A549 (cell line): ENCODE results near the gene SPSB4. TPM values are rescaled to one million over a fixed set of nuclear protein-coding genes. Genes with fewer than 3 reads are reported as not detected.

Source experiments
- ATAC-seq, 2 experiments: fragments of 200-7000 bp in 1 of 2; fragments of >200 bp in 1 of 2; cut with Nextera tagmentation in 1 of 2; cut with Tn5 transposase in 1 of 2; 3 replicates each; pipeline versions ENCODE4 v1.8.0 to v1.9.1; 2018 to 2020; ENCODE audit warnings: mild to moderate bottlenecking in 1 of 2, moderate library complexity in 1 of 2
- CTCF ChIA-PET: fragments of 300-600 bp; sonication (Branson Sonifier 250); formaldehyde crosslinking; extraction: SDS; loops from one replicate; lab custom pipeline; 2021; ENCODE audit warnings: antibody characterized with exemption, inconsistent platforms; lab: Yijun Ruan, JAX
- POLR2A ChIA-PET: fragments of 350-600 bp; formaldehyde crosslinking; extraction: SDS; loops from one replicate; lab custom pipeline; 2021; ENCODE audit warnings: antibody characterized with exemption, inconsistent platforms; lab: Yijun Ruan, JAX
- DNase-seq, 2 experiments: peaks; one replicate each; pipeline versions ENCODE4 v3.0.0 to v3.0.0-alpha.2; 2011 to 2016; ENCODE audit warnings: low read depth in 1 of 2, low spot score in 1 of 2
- FAIRE-seq: peaks from 2 replicates; lab custom pipeline; 2011; peaks lifted over from hg19 to GRCh38; lab: Jason Lieb, UNC
- H3K27ac ChIP-seq, 2 experiments: fragments of >200 bp; sonication (Bioruptor Twin); formaldehyde crosslinking; 3 replicates each; pipeline ENCODE4 v1.5.1; 2016 to 2017
- H3K4me1 ChIP-seq: fragments of >200 bp; sonication (Bioruptor Twin); formaldehyde crosslinking; 3 replicates; pipeline ENCODE4 v1.6.1; 2016
- H3K4me2 ChIP-seq: fragments of >200 bp; sonication (Bioruptor Twin); formaldehyde crosslinking; 3 replicates; pipeline ENCODE4 v1.6.1; 2016
- H3K4me3 ChIP-seq: fragments of >200 bp; sonication (Bioruptor Twin); formaldehyde crosslinking; 3 replicates; pipeline ENCODE4 v1.5.1; 2016
- H3K9me3 ChIP-seq: fragments of >200 bp; sonication (Bioruptor Twin); formaldehyde crosslinking; 3 replicates; pipeline ENCODE4 v1.6.1; 2016
- CBX2 ChIP-seq: fragments of 200-600 bp; sonication (generic); IDR thresholded peaks from 2 replicates; pipeline ENCODE4 v1.6.1; 2016; ENCODE audit warnings: low read depth, mild to moderate bottlenecking, borderline replicate concordance
- CEBPB ChIP-seq, 2 experiments: fragments of >200 bp in 1 of 2; sonication (Bioruptor Twin) in 1 of 2; formaldehyde crosslinking in 1 of 2; IDR thresholded peaks; 2 replicates each; pipeline ENCODE4 v1.6.1; 2012 to 2016
- CHD4 ChIP-seq: fragments of 200-600 bp; sonication (generic); IDR thresholded peaks from 2 replicates; pipeline ENCODE4 v1.6.1; 2016; ENCODE audit warnings: antibody characterized with exemption, mild to moderate bottlenecking, borderline replicate concordance
- ESRRA ChIP-seq: fragments of 150-350 bp; IDR thresholded peaks from 2 replicates; pipeline ENCODE4 v1.6.1; 2014; ENCODE audit warnings: mild to moderate bottlenecking, low read length, borderline replicate concordance
- FOSB ChIP-seq: fragments of 250-450 bp; sonication (Bioruptor Pico); IDR thresholded peaks from 2 replicates; pipeline ENCODE4 v1.5.0; 2020; ENCODE audit warnings: mild to moderate bottlenecking, moderate library complexity
- FOSL2 ChIP-seq, 2 experiments: fragments of 450-650 bp in 1 of 2; fragments of >200 bp in 1 of 2; sonication (Bioruptor Twin) in 1 of 2; formaldehyde crosslinking; IDR thresholded peaks; 2 replicates each; pipeline versions ENCODE4 v1.5.0 to v1.6.1; 2016 to 2020; ENCODE audit warnings: mild to moderate bottlenecking in 1 of 2, moderate library complexity in 1 of 2
- HDAC2 ChIP-seq: fragments of 200-600 bp; sonication (generic); IDR thresholded peaks from 2 replicates; pipeline ENCODE4 v1.6.1; 2016
- HOXB5 ChIP-seq: fragments of 250-450 bp; sonication (Bioruptor Pico); IDR thresholded peaks from 2 replicates; pipeline ENCODE4 v1.5.0; 2020; ENCODE audit warnings: mild to moderate bottlenecking, moderate library complexity
- JUN ChIP-seq, 2 experiments: fragments of >200 bp; sonication (Bioruptor Twin); formaldehyde crosslinking; IDR thresholded peaks; 2 replicates in 1 of 2; 3 replicates in 1 of 2; pipeline ENCODE4 v1.6.1; 2016 to 2017
- JUNB ChIP-seq: fragments of >200 bp; sonication (Bioruptor Twin); formaldehyde crosslinking; IDR thresholded peaks from 2 replicates; pipeline ENCODE4 v1.6.1; 2016
- KDM5A ChIP-seq: fragments of 200-600 bp; sonication (generic); IDR thresholded peaks from 2 replicates; pipeline ENCODE4 v1.6.1; 2016; ENCODE audit warnings: antibody characterized with exemption, mild to moderate bottlenecking
- MAFK ChIP-seq: fragments of 450-650 bp; IDR thresholded peaks from 2 replicates; pipeline ENCODE4 v1.6.1; 2014; ENCODE audit not compliant: partially characterized antibody
- MYC ChIP-seq: IDR thresholded peaks from 2 replicates; pipeline ENCODE4 v1.6.1; 2012; ENCODE audit warnings: mild to moderate bottlenecking, inconsistent platforms, low read length, improper control_type of control experiment, borderline replicate concordance
- POLR2A ChIP-seq: IDR thresholded peaks from 2 replicates; pipeline ENCODE4 v1.6.1; 2012; ENCODE audit warnings: mild to moderate bottlenecking, low read length
- RNF2 ChIP-seq: fragments of 200-600 bp; sonication (generic); IDR thresholded peaks from 2 replicates; pipeline ENCODE4 v1.6.1; 2016; ENCODE audit warnings: low read depth, mild to moderate bottlenecking, antibody characterized with exemption, moderate library complexity, borderline replicate concordance
- TP53 ChIP-seq: fragments of 250-450 bp; sonication (Bioruptor Pico); IDR thresholded peaks from 2 replicates; pipeline ENCODE4 v1.5.0; 2021; ENCODE audit warnings: mild to moderate bottlenecking, moderate library complexity
- ZC3H11A ChIP-seq: fragments of 450-650 bp; IDR thresholded peaks from 2 replicates; pipeline ENCODE4 v1.6.1; 2014; ENCODE audit warnings: antibody characterized with exemption, mild to moderate bottlenecking
- ZSCAN20 ChIP-seq: fragments of 250-450 bp; sonication (Bioruptor Pico); IDR thresholded peaks from 2 replicates; pipeline ENCODE4 v1.8.0; 2022; ENCODE audit warnings: mild to moderate bottlenecking, moderate library complexity
- WGBS: methylation state at CpG from one replicate; pipeline ENCODE4 v1.1.6; 2017; ENCODE audit errors: missing lambda C conversion rate; 5-methylcytosine and 5-hydroxymethylcytosine counted together
- polyA plus RNA-seq, 4 experiments: library from polyadenylated mRNA; depleted of rRNA in 3 of 4; stranded (reverse); fragments of >200 nt; fragmentation: RNase III in 1 of 4; extraction: RNeasy Plus Mini Kit Qiagen cat#74134 plus additional on column Dnase treatment in 1 of 4; gene quantifications; 2 replicates in 3 of 4; 3 replicates in 1 of 4; pipeline ENCODE4 v1.2.3, GENCODE V29; 2011 to 2017
- TF ChIP-seq, protein P1 (sequence below): IDR thresholded peaks from 2 replicates; pipeline ENCODE4 v1.6.1; 2012
- TF ChIP-seq, protein P2 (sequence below): IDR thresholded peaks from 2 replicates; pipeline ENCODE4 v1.6.1; 2012
- TF ChIP-seq, protein P3 (sequence below): fragments of >200 bp; sonication (Bioruptor Twin); formaldehyde crosslinking; IDR thresholded peaks from 2 replicates; pipeline ENCODE4 v1.6.1; 2016
- TF ChIP-seq, protein P4 (sequence below): IDR thresholded peaks from 2 replicates; pipeline ENCODE4 v1.6.1; 2012; ENCODE audit warnings: low read depth, borderline replicate concordance
- TF ChIP-seq, protein P5 (sequence below): fragments of 250-450 bp; sonication (Bioruptor Pico); IDR thresholded peaks from 2 replicates; pipeline ENCODE4 v1.5.0; 2021; ENCODE audit warnings: mild to moderate bottlenecking, moderate library complexity, borderline replicate concordance

SPSB4 gene
- polyA plus RNA-seq, 2 of the 4 experiments (the other 2 are of a cell fraction), result 0.03 to 0.04 TPM

DNA sequence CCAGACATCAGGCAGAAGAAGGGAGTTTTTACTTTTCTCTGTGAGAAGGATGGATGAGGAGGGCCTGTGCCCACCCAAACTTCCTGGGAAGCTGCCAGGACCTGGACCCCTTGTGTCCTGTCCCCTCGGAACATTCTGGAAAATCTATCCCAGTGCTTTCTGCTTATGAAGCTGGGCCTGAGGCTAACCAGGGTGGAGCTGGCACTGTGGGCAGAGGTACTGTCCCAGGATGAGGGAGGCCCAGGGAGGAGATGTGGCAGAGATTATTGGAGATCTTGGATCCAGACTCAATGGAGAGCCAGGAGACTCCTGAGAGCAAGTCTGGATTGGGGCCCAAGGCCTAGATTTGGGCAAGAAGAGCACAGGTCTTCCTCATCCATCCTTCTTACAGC lies 44.4 kb downstream of the SPSB4 start:
- Histone ChIP-seq H3K9me3 (no peaks in the 10 kb centered on the region), H3K4me1 (no peaks in the 10 kb centered on the region), H3K4me3 (no peak overlapping the region)
- ChIA-PET CTCF (interaction anchor here (1.3 to 2.5 kb wide), 2 partner anchors 9 to 10 kb away, joined by 5 to 8 read pairs; no protein-coding TSS in a partner anchor), POLR2A (no interaction called here)
- DNase-seq, result no peak
- no peak for ATAC-seq
- no peak for FAIRE-seq
- TF ChIP-seq, protein P1, sequence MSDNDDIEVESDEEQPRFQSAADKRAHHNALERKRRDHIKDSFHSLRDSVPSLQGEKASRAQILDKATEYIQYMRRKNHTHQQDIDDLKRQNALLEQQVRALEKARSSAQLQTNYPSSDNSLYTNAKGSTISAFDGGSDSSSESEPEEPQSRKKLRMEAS, result no peak
- TF ChIP-seq FOSL2 (IDR thresholded peaks at IDR 0.05) (no peak), FOSL2 (CRISPR knock-in tag; IDR thresholded peaks at IDR 0.05) (no peak), ESRRA (no peak), FOSB (CRISPR knock-in tag) (no peak), HDAC2 (no peak), POLR2A (no peak), MAFK (no peak), JUN (IDR thresholded peaks at IDR 0.05) (no peak)
- TF ChIP-seq, all 56 proteins: peak for 0
- no peak overlapping the region for H3K4me2 ChIP-seq
- WGBS, result no CpG with 5 or more reads among the region's 1 CpG
- no peak overlapping the region for H3K27ac ChIP-seq

DNA sequence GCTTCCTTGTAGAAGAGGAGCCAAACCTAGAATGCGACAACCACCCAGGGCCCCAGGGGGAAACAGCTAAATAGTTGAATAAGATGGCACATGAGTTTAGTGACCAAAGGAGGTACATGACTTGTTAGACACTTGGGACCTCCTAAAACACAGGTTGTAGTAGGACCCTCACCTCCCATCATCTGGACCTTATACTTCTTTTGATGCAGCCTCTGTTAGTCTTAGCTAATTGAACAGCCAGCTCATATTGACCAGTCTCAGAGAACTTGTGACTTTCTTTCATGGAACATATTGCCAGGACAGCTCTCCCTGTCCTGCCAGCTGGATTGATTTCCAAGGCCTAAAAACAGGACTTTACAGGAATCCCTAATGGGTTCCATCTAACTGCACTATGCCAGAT lies 45.0 kb downstream of the SPSB4 start:
- WGBS, result 94% methylated on average over 1 of the region's 1 CpG
- H3K4me1 ChIP-seq, result no peaks in the 10 kb centered on the region
- no peak overlapping the region for H3K4me2 ChIP-seq
- H3K27ac ChIP-seq, result no peak overlapping the region
- TF ChIP-seq CBX2, result no peak
- no peak for TF ChIP-seq HDAC2
- TF ChIP-seq MAFK, result no peak
- no peak for TF ChIP-seq TP53 (CRISPR knock-in tag)
- TF ChIP-seq KDM5A, result no peak
- no peak for TF ChIP-seq MYC
- TF ChIP-seq, protein P2, sequence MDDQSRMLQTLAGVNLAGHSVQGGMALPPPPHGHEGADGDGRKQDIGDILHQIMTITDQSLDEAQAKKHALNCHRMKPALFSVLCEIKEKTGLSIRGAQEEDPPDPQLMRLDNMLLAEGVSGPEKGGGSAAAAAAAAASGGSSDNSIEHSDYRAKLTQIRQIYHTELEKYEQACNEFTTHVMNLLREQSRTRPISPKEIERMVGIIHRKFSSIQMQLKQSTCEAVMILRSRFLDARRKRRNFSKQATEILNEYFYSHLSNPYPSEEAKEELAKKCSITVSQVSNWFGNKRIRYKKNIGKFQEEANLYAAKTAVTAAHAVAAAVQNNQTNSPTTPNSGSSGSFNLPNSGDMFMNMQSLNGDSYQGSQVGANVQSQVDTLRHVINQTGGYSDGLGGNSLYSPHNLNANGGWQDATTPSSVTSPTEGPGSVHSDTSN, result no peak
- no peak for TF ChIP-seq CEBPB (IDR thresholded peaks at IDR 0.05)
- no peak for TF ChIP-seq HOXB5 (CRISPR knock-in tag)
- TF ChIP-seq ZSCAN20 (CRISPR knock-in tag), result no peak
- no peak for TF ChIP-seq ZC3H11A
- no peak for TF ChIP-seq JUNB
- TF ChIP-seq, protein P3, sequence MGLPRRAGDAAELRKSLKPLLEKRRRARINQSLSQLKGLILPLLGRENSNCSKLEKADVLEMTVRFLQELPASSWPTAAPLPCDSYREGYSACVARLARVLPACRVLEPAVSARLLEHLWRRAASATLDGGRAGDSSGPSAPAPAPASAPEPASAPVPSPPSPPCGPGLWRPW, result no peak
- no peak for TF ChIP-seq CHD4
- no peak for TF ChIP-seq FOSL2 (IDR thresholded peaks at IDR 0.05)
- TF ChIP-seq FOSL2 (CRISPR knock-in tag; IDR thresholded peaks at IDR 0.05), result no peak
- TF ChIP-seq, protein P4, sequence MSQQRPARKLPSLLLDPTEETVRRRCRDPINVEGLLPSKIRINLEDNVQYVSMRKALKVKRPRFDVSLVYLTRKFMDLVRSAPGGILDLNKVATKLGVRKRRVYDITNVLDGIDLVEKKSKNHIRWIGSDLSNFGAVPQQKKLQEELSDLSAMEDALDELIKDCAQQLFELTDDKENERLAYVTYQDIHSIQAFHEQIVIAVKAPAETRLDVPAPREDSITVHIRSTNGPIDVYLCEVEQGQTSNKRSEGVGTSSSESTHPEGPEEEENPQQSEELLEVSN, result no peak
- no peak for TF ChIP-seq RNF2
- TF ChIP-seq POLR2A, result no peak
- TF ChIP-seq, protein P5, sequence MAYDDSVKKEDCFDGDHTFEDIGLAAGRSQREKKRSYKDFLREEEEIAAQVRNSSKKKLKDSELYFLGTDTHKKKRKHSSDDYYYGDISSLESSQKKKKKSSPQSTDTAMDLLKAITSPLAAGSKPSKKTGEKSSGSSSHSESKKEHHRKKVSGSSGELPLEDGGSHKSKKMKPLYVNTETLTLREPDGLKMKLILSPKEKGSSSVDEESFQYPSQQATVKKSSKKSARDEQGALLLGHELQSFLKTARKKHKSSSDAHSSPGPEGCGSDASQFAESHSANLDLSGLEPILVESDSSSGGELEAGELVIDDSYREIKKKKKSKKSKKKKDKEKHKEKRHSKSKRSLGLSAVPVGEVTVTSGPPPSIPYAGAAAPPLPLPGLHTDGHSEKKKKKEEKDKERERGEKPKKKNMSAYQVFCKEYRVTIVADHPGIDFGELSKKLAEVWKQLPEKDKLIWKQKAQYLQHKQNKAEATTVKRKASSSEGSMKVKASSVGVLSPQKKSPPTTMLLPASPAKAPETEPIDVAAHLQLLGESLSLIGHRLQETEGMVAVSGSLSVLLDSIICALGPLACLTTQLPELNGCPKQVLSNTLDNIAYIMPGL (CRISPR knock-in tag), result no peak
- DNase-seq (no peak), ATAC-seq (no peak), FAIRE-seq (no peak)
- H3K4me3 ChIP-seq, result no peak overlapping the region
- ChIA-PET CTCF (interaction anchor here (1.3 to 2.5 kb wide), 2 partner anchors 8 to 9 kb away, joined by 5 to 8 read pairs; no protein-coding TSS in a partner anchor), POLR2A (no interaction called here)
- H3K9me3 ChIP-seq, result no peaks in the 10 kb centered on the region
